ENCODE measurements around the gene TNNT1.

TNNT1 gene

GRCh38 chr19:55087542-55087901 lies 61.5 kb downstream of the TNNT1 start:
- no peak overlapping the region for H3K4me3 ChIP-seq (ENCODE audit: low read depth, low read length)
- DNase-seq (ENCODE audit: low read depth), result no peak
- no peak for TF ChIP-seq MYC (IDR thresholded peaks at IDR 0.05; ENCODE audit: low read depth, low read length)
- TF ChIP-seq, protein P1, sequence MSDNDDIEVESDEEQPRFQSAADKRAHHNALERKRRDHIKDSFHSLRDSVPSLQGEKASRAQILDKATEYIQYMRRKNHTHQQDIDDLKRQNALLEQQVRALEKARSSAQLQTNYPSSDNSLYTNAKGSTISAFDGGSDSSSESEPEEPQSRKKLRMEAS (IDR thresholded peaks at IDR 0.05; ENCODE audit: low read depth, low read length), result no peak
- TF ChIP-seq, protein P2, sequence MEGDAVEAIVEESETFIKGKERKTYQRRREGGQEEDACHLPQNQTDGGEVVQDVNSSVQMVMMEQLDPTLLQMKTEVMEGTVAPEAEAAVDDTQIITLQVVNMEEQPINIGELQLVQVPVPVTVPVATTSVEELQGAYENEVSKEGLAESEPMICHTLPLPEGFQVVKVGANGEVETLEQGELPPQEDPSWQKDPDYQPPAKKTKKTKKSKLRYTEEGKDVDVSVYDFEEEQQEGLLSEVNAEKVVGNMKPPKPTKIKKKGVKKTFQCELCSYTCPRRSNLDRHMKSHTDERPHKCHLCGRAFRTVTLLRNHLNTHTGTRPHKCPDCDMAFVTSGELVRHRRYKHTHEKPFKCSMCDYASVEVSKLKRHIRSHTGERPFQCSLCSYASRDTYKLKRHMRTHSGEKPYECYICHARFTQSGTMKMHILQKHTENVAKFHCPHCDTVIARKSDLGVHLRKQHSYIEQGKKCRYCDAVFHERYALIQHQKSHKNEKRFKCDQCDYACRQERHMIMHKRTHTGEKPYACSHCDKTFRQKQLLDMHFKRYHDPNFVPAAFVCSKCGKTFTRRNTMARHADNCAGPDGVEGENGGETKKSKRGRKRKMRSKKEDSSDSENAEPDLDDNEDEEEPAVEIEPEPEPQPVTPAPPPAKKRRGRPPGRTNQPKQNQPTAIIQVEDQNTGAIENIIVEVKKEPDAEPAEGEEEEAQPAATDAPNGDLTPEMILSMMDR (IDR thresholded peaks at IDR 0.05; ENCODE audit: low read depth, low read length), result no peak
- TF ChIP-seq POLR2A (IDR thresholded peaks at IDR 0.05; ENCODE audit: extremely low read depth, insufficient read length), result no peak

DNA sequence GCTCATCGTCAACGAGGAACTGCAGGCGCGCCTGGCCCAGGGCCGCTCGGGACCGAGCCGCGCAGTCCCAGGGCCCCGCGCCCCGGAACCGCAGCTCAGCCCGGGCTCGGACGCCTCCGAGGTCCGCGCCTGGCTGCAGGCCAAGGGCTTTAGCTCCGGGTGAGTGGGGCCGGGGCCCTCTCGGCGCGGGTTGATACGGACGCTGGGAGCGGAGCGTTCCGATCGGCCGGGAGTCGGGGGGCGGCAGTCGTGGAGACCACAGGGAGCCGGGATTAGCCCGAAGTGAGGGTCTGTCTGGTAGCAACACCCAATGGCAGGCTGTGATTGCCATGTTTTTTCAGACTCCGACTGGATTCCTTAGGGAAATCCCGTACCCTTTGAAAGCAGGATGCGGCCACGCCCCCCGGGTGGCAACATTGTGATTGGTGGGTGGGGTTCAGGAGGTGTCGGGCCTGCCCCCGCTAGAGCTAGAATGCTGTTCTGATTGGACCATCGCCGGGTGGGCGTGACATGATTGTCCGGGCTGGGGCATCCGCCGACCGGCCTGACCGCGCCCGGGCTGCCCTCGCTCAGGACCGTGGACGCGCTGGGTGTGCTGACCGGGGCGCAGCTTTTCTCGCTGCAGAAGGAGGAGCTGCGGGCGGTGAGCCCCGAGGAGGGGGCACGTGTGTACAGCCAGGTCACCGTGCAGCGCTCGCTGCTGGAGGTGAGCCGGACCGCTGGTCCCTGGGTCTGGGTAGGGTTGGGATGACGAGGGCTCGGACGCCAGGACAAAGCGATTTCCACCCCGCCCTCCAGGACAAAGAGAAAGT lies 62.1 kb downstream of the TNNT1 start:
- no peak for DNase-seq (ENCODE audit: low read depth)
- no peak for TF ChIP-seq MYC (IDR thresholded peaks at IDR 0.05; ENCODE audit: low read depth, low read length)
- TF ChIP-seq, protein P2 (IDR thresholded peaks at IDR 0.05; ENCODE audit: low read depth, low read length), result no peak
- TF ChIP-seq, protein P1 (IDR thresholded peaks at IDR 0.05; ENCODE audit: low read depth, low read length), result no peak
- TF ChIP-seq POLR2A (IDR thresholded peaks at IDR 0.05; ENCODE audit: extremely low read depth, insufficient read length), result no peak
- no peak overlapping the region for H3K4me3 ChIP-seq (ENCODE audit: low read depth, low read length)

- H3K4me3 ChIP-seq (ENCODE audit: low read depth, low read length), result no peak overlapping the region
- no peak for TF ChIP-seq MYC (IDR thresholded peaks at IDR 0.05; ENCODE audit: low read depth, low read length)
- TF ChIP-seq POLR2A (IDR thresholded peaks at IDR 0.05; ENCODE audit: extremely low read depth, insufficient read length), result no peak
- TF ChIP-seq, protein P1 (IDR thresholded peaks at IDR 0.05; ENCODE audit: low read depth, low read length), result no peak
- TF ChIP-seq, protein P2 (IDR thresholded peaks at IDR 0.05; ENCODE audit: low read depth, low read length), result no peak
- no peak for DNase-seq (ENCODE audit: low read depth)
Observed at GRCh38 chr19:55085923-55086715, 62.9 kb downstream of the TNNT1 start.

DNA sequence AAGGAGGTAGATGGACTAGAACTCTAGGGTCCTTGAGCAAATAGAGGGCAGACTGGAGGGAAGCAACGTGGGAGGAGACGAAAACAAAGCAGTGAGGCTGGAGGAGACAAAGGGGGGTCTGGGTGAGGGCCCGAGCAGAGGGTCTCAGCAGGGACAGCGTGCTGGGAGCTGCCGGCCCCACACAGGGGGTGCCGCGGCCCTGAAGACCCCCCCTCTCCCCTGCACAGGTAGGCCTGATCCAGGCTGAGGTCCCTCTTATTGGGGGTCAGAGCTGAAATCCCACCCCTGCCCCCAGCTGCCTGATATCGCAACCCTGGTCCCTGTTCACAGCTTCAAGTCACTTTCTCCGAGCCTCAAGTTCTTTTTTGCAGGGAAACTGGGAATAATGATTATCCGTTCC lies 64.6 kb downstream of the TNNT1 start:
- DNase-seq (ENCODE audit: low read depth), result no peak
- TF ChIP-seq MYC (IDR thresholded peaks at IDR 0.05; ENCODE audit: low read depth, low read length), result no peak
- TF ChIP-seq POLR2A (IDR thresholded peaks at IDR 0.05; ENCODE audit: extremely low read depth, insufficient read length), result no peak
- TF ChIP-seq, protein P1 (IDR thresholded peaks at IDR 0.05; ENCODE audit: low read depth, low read length), result no peak
- TF ChIP-seq, protein P2 (IDR thresholded peaks at IDR 0.05; ENCODE audit: low read depth, low read length), result no peak
- no peak overlapping the region for H3K4me3 ChIP-seq (ENCODE audit: low read depth, low read length)

DNA sequence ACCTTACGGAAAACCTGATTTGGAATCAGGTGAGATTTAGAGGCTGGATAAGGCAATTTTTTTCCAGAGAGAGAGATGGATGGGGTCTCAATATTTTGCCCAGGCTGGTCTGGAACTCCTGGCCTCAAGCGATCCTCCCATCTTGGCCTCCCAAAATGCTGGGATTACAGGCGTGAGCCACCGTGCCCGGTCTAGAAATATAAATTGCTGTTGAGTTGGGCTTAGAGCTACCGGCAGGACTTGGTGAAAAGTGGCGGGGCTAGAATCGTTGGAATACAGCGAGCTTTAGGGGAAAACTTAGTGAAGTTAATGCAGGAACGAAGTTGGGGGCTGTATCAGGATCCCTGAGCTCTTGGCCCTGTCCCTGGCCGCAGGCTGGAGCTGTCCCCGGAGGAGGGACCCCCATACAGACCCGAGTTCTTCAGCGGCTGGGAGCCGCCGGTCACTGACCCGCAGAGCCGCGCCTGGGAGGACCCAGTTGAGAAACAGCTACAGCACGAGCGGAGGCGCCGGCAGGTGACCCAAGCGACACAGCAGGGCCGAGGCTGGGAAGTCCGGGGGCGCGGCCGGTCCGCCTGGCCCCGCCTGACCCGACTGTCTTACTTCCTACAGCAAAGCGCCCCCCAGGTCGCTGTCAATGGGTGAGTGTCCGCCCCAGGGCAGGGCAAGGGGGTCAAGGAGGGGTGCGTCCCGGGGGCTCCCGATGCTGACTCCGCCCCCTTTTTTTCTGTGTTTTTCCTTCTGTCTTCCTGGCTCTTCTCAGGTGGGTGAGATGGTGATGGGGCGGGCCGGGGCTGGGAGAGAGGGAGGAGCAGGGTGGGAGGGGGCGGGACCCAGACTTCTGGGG lies 65.8 kb downstream of the TNNT1 start:
- TF ChIP-seq, protein P2 (IDR thresholded peaks at IDR 0.05; ENCODE audit: low read depth, low read length), result no peak
- no peak for TF ChIP-seq POLR2A (IDR thresholded peaks at IDR 0.05; ENCODE audit: extremely low read depth, insufficient read length)
- TF ChIP-seq, protein P1 (IDR thresholded peaks at IDR 0.05; ENCODE audit: low read depth, low read length), result no peak
- TF ChIP-seq MYC (IDR thresholded peaks at IDR 0.05; ENCODE audit: low read depth, low read length), result no peak
- H3K4me3 ChIP-seq (ENCODE audit: low read depth, low read length), result no peak overlapping the region
- DNase-seq (ENCODE audit: low read depth), result no peak

Data from NB4 (cell line).